Type B pancreatic cell (in vitro differentiated cells): ENCODE measurements around the gene ABCF2. TPM values are rescaled to one million over a fixed set of nuclear protein-coding genes. Genes with fewer than 3 reads are reported as not detected.

Source experiments
- DNase-seq: peaks from one replicate; pipeline ENCODE4 v3.0.0; 2021; ENCODE audit warnings: mixed read lengths; ENCODE audit not compliant: unreplicated experiment; ENCODE audit errors: extremely low spot score
- H3K27ac Mint-ChIP-seq: 2 replicates; pipeline ENCODE4 v1.8.0; 2021; ENCODE audit warnings: mild to moderate bottlenecking, mixed read lengths
- H3K27me3 Mint-ChIP-seq: 2 replicates; pipeline ENCODE4 v1.8.0; 2021; ENCODE audit warnings: mixed read lengths
- H3K36me3 Mint-ChIP-seq: 2 replicates; pipeline ENCODE4 v1.8.0; 2021; ENCODE audit warnings: mixed read lengths
- H3K4me1 Mint-ChIP-seq: one replicate; pipeline ENCODE4 v1.8.0; 2021; ENCODE audit warnings: mixed read lengths; ENCODE audit not compliant: unreplicated experiment
- H3K4me3 Mint-ChIP-seq: 2 replicates; pipeline ENCODE4 v1.8.0; 2021; ENCODE audit warnings: mild to moderate bottlenecking, mixed read lengths
- H3K9me3 Mint-ChIP-seq: 2 replicates; pipeline ENCODE4 v1.8.0; 2021; ENCODE audit warnings: mixed read lengths
- CTCF ChIP-seq: fragments of 200-600 bp; sonication (generic); conservative IDR thresholded peaks from 2 replicates; pipeline ENCODE4 v1.5.0; 2021; ENCODE audit warnings: antibody characterized with exemption, mild to moderate bottlenecking
- total RNA-seq: library from RNA; stranded (reverse); gene quantifications from 2 replicates; pipeline ENCODE4 v1.2.1, GENCODE V29; 2021; ENCODE audit warnings: low replicate concordance

ABCF2 gene
- total RNA-seq, 1 donor from 2014 or later = 46.5 TPM

DNA sequence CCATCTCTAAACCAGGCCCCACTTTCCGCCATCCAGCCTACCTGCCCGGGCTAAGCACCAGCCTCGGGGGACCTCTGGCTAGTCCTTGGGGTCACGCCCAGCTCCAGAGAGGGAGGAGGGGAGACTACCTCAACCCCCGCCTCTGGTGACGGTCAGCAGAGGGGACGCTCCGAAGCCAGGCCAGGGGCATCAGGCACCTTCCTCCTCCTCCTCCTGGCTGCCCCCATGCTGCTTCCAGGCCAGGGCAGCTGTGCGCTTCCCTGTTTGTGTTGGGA lies 25.5 kb upstream of the ABCF2 start:
- no peak for DNase-seq
- Mint-ChIP-seq H3K36me3 (no peaks in the 10 kb centered on the region), H3K4me1 (peaks cover 27% of the 10 kb centered on the region)

GRCh38 chr7:151251689-151252560 lies 24.9 kb upstream of the ABCF2 start:
- no peak for TF ChIP-seq CTCF
- DNase-seq = peak; percentile 87
- H3K36me3 Mint-ChIP-seq = no peaks in the 10 kb centered on the region
- peaks cover 29% of the 10 kb centered on the region for H3K4me1 Mint-ChIP-seq
- H3K27me3 Mint-ChIP-seq = peaks cover 23% of the 10 kb centered on the region
- H3K27ac Mint-ChIP-seq = peak overlapping the region; percentile 93
- no peaks in the 10 kb centered on the region for H3K9me3 Mint-ChIP-seq
- H3K4me3 Mint-ChIP-seq = peak overlapping the region; percentile 93

More for the DNA sequence above, 25.5 kb upstream of the ABCF2 start:
- peak overlapping the region; percentile 93 for H3K27ac Mint-ChIP-seq
- H3K9me3 Mint-ChIP-seq = no peaks in the 10 kb centered on the region
- H3K27me3 Mint-ChIP-seq = peaks cover 27% of the 10 kb centered on the region
- TF ChIP-seq CTCF = no peak
- H3K4me3 Mint-ChIP-seq = peak overlapping the region; percentile 93

GRCh38 chr7:151251328-151251688 lies 24.3 kb upstream of the ABCF2 start:
- H3K36me3 Mint-ChIP-seq = no peaks in the 10 kb centered on the region
- DNase-seq = no peak
- TF ChIP-seq CTCF = no peak
- H3K27ac Mint-ChIP-seq = peak overlapping the region; percentile 78
- peak overlapping the region; percentile 86 for H3K4me3 Mint-ChIP-seq
- no peaks in the 10 kb centered on the region for H3K9me3 Mint-ChIP-seq
- H3K4me1 Mint-ChIP-seq = peaks cover 34% of the 10 kb centered on the region
- H3K27me3 Mint-ChIP-seq = peaks cover 17% of the 10 kb centered on the region

DNA sequence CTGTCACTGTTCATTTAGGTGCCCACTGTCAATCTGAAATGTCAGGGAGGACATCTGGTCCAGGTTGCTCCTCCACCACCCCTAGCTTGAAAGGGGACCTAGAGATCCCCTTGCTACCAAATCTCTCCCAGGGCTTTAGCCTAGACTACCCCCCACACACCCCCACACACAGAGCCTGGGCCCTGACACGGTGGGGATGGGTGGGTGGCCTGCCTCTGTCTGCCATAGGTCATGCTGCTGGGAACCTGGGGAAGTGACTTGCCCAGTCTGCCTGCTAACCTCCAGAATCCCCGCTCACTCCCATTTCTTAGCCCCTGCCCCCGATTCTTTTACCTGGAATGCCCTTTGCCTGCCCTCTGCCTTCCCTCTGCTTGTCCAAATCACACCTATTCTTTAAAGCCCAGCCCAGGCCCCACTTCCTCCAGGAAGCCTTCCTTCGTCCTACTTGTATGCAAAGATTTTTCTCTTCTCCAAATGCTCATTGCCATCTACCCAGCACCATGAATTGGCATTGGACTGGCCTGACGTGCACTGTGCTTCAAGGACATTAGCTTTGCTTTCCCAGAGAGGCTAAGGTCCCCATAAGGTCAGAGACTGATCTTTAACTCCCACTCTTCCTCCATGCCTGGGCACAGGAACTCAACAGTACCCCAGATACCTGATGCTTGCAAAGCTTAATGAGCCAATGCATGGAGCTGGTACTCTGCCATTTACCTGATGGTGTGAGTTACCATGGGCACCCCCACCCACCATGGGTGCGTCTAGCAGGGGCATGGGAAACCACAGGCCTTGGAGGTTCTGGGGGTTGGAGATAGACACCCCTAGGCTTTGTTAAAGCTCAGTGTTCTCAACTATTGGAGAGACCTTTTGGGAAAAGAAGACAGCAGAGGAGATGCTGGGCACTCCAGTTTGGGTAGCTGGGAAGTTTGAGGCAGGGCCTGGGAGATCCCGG lies 23.5 kb upstream of the ABCF2 start:
- Mint-ChIP-seq H3K9me3 (no peaks in the 10 kb centered on the region), H3K4me1 (peaks cover 40% of the 10 kb centered on the region), H3K27me3 (peaks cover 13% of the 10 kb centered on the region), H3K4me3 (peak overlapping the region; percentile 86), H3K36me3 (no peaks in the 10 kb centered on the region), H3K27ac (peak overlapping the region; percentile 78)
- no peak for TF ChIP-seq CTCF
- DNase-seq = no peak

DNA sequence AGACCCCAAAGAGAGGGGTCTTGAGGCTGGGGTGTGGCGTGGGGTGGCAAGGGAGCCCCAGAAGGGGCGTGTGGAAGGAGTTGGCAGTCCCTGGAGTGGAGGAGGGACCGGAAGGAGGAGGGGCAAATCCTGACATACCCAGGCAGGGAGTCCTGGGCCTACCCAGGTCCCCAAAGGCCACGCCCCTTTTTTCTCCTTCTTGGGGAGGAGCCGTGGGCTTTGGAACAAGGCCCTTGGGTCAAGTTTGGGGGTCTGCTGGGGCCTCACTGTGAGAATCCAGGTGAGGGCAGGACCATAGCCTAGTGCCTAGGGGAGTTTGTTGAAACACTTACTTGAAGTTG lies 22.7 kb upstream of the ABCF2 start:
- H3K27ac Mint-ChIP-seq = peak overlapping the region; percentile 87
- peaks cover 40% of the 10 kb centered on the region for H3K4me1 Mint-ChIP-seq
- no peaks in the 10 kb centered on the region for H3K36me3 Mint-ChIP-seq

More for the DNA sequence above, 22.7 kb upstream of the ABCF2 start:
- DNase-seq = no peak
- no peaks in the 10 kb centered on the region for H3K9me3 Mint-ChIP-seq
- no peak for TF ChIP-seq CTCF
- peaks cover 9% of the 10 kb centered on the region for H3K27me3 Mint-ChIP-seq
- peak overlapping the region; percentile 86 for H3K4me3 Mint-ChIP-seq
